Fibroblast of pulmonary artery (primary cell): ENCODE results near the gene LRRC71.
"Not testable (repeated sequence)": the region's sequence is repeated elsewhere in the genome, so short reads cannot be mapped to it uniquely, and the experiment has no call there.

Experiments
- DNase-seq: peaks from one replicate; pipeline ENCODE4 v3.0.0-alpha.2; 2010; ENCODE audit warnings: low read depth
- H3K4me3 ChIP-seq: replicated peaks from 2 replicates; pipeline ENCODE4 v1.5.1; 2011; ENCODE audit warnings: low read depth, mild to moderate bottlenecking, control low read depth, low read length, moderate library complexity
- CTCF ChIP-seq: IDR thresholded peaks from 2 replicates; pipeline ENCODE4 v1.5.1; 2011; ENCODE audit warnings: mild to moderate bottlenecking, control low read depth, low read length, inconsistent platforms; ENCODE audit errors: missing control alignments

The LRRC71 gene

GRCh38 chr1:156922986-156923669 lies 2.7 kb downstream of the LRRC71 start:
- no peak for TF ChIP-seq CTCF
- H3K4me3 ChIP-seq: no peak overlapping the region
- DNase-seq: no peak

- H3K4me3 ChIP-seq: no peak overlapping the region
- no peak for TF ChIP-seq CTCF
- no peak for DNase-seq
Measured at GRCh38 chr1:156923670-156924477, 3.4 kb downstream of the LRRC71 start.

- no peak for TF ChIP-seq CTCF
- H3K4me3 ChIP-seq: no peak overlapping the region
- DNase-seq: no peak
Measured at GRCh38 chr1:156924478-156925153, 4.2 kb downstream of the LRRC71 start.

- no peak for DNase-seq
- TF ChIP-seq CTCF: no peak
- no peak overlapping the region for H3K4me3 ChIP-seq
Measured at GRCh38 chr1:156925154-156926010, 5.0 kb downstream of the LRRC71 start.

GRCh38 chr1:156926175-156926574 lies 5.7 kb downstream of the LRRC71 start:
- no peak for TF ChIP-seq CTCF
- peak; percentile 43 for DNase-seq
- H3K4me3 ChIP-seq: no peak overlapping the region

GRCh38 chr1:156926695-156927094 lies 6.3 kb downstream of the LRRC71 start:
- not testable (repeated sequence) for H3K4me3 ChIP-seq, DNase-seq
